ENCODE measurements around the gene SMYD1. TPM values are rescaled to one million over a fixed set of nuclear protein-coding genes. Genes with fewer than 3 reads are reported as not detected.

Gene SMYD1
- total RNA-seq, 4 donors from 2014 or later: not detected

DNA sequence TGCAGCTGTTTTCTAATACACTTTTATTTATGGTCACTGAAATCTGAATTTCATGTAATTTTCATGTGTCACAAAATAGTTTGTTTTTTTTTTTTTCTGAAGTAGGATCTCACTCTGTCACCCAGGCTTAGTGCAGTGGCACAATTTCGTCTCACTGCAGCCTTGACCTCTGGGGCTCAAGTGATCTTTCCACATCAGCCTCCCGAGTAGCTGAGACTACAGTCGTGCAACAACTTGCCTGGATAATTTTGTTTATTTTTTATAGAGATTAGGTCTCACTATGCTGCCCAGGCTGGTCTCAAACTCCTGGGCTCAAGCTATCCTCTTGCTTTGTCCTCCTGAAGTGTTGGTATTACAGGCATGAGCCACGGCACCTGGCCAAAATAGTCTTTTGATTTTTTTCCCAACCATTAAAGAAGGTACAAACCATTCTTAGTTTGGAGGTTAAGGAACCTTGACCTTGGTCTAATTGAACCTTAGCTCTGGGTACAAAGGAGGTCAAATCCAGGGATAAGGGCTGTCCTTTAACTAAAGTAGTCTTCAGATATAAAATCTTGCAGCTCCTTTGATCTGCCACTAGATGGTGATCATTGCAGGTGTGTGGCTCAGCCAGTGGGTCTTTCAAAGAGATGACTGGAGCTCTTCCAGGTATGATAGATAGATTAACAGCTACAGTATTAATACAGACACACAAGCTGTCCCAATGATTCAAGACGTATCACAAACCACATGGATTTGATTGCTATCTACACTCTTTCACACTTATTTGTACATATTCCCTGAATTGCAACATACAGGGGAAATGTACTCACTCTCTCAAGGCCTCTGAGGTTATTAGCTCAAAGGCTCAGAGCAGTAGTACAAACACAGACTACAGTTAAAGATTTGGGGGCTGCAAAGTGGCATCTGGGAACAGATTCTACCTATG, 7.4 kb upstream of the SMYD1 start:
- TF ChIP-seq, protein P1, sequence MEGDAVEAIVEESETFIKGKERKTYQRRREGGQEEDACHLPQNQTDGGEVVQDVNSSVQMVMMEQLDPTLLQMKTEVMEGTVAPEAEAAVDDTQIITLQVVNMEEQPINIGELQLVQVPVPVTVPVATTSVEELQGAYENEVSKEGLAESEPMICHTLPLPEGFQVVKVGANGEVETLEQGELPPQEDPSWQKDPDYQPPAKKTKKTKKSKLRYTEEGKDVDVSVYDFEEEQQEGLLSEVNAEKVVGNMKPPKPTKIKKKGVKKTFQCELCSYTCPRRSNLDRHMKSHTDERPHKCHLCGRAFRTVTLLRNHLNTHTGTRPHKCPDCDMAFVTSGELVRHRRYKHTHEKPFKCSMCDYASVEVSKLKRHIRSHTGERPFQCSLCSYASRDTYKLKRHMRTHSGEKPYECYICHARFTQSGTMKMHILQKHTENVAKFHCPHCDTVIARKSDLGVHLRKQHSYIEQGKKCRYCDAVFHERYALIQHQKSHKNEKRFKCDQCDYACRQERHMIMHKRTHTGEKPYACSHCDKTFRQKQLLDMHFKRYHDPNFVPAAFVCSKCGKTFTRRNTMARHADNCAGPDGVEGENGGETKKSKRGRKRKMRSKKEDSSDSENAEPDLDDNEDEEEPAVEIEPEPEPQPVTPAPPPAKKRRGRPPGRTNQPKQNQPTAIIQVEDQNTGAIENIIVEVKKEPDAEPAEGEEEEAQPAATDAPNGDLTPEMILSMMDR (IDR thresholded peaks at IDR 0.05; ENCODE audit: low read depth): no peak

DNA sequence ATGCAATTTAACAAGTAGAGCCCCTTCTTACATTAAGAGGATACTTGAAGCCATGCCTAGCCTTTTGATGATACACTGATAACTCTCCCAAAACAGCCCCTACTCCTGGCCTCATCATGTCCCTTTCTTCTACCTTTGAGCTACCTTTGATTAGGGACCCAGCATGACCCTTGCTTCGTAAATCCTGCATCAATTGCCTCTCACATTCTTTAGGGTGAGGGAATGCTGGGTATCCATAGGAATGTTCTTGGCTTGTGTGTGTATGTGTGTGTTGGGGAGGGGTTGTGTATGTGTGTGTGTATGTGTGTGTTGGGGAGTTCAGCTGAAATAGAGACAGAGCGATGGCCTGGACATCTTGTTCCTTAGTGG, 6.7 kb upstream of the SMYD1 start:
- TF ChIP-seq, protein P1 (IDR thresholded peaks at IDR 0.05; ENCODE audit: low read depth): no peak

DNA sequence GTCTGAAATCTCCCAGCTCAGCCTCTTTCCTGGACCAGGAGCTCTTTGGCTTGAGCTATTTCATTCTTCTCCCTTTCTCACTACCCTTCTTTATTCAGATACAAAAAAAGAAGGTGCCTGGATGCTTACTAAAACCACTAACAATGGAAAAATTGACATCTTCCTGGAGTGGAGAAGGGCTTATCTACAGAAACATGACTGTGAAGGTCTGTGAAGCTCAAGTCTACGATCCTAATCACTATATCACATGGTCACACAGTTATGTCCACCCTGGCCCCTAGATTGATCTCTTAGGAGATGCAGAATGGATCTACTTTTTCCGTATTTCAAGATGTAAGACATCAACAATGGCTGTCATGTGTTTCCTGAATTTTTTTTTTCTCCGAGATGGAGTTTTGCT, 6.3 kb upstream of the SMYD1 start:
- TF ChIP-seq, protein P1 (IDR thresholded peaks at IDR 0.05; ENCODE audit: low read depth): no peak

DNA sequence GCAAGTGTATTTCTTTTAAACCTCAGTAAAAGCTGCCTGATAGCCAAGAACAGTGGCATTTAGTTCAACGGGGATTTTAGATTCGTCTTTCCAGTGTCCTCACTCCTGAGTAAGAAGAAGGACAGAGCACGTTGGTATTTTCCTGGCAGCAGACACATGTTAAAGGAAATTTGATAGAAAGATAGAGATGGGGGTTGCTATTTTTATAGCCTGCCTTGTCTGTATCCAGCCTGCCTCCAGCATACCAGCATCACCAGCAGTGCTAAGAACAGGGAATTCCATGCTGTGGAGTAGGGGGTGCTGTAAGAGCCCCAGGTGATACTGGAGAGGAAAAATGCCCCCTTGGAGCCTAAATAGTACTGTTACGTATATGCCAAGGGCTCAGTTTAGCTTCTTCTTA, 1.1 kb upstream of the SMYD1 start:
- TF ChIP-seq, protein P1 (IDR thresholded peaks at IDR 0.05; ENCODE audit: low read depth): no peak

DNA sequence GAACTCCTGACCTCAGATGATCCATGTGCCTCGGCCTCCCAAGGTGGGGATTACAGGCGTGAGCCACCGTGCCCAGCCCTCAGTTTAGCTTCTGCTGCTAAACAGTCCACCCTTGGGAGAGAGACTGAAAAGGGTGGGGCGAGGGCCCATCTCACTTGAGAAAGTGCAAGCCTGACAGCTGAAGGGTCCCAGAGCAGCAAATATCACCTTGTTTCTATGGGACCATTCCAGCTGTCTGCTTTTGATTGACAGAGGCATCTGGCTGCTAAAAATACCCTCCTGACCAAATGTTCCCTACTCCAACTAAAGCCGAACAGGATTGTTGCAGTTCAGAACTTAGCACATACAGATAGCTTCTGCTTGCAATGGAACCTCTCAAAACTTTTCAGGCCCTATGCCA, 436 bp upstream of the SMYD1 start:
- TF ChIP-seq, protein P1 (IDR thresholded peaks at IDR 0.05; ENCODE audit: low read depth): no peak

DNA sequence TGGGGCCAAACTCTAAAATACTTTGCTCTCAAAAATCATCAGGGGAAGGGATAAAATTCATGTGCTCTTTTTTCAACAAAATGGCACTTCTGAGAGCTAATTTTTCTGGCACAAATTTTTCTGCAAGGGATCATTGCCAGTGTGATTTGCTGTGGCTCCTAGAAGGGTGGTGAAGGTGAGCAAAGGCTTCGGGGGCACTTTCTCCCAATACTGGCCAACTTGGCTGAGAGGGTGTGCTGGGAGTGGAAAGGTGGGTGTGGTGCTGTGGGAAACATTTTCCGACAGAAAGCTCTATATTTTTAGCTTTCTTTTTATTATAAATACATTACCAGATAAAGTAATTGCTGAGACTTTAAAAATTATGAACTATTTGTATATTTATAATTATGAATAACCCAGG, 419 bp downstream of the SMYD1 start:
- TF ChIP-seq, protein P1 (IDR thresholded peaks at IDR 0.05; ENCODE audit: low read depth): no peak

DNA sequence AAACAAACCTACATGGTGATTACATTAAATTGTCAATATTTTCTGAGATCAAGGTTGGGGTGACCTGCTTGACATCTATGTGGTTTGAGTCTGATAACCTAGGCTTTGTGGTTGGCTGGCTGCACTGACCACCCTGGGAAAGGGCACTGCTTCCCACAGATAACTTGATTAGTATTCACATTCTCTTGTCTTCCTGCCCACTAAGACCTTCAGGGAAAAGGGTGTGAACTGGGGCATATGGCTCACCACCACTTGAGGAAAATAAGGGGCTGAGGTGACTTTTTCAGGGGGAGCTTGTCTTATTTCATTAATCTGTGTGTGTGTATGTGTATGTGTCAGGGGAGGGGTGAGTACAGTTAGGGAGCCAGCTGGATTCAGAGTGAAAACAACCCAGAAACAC, 1.5 kb downstream of the SMYD1 start:
- TF ChIP-seq, protein P1 (IDR thresholded peaks at IDR 0.05; ENCODE audit: low read depth): no peak

Data from subcutaneous adipose tissue (tissue), 4 donors.